ENCODE results near the gene MGAT5.
A peak's percentile ranks its signal among the peaks of the same experiment; 100 is the strongest.

MGAT5 gene

GRCh38 chr2:134489732-134490384 is 236.0 kb downstream of the MGAT5 start:
- DNase-seq, result no peak

- no peak for DNase-seq
Observed at GRCh38 chr2:134490559-134490958, 236.7 kb downstream of the MGAT5 start.

GRCh38 chr2:134491022-134491421 is 237.2 kb downstream of the MGAT5 start:
- DNase-seq, result no peak

- DNase-seq, result peak; percentile 94
Observed at GRCh38 chr2:134491771-134492441, 238.0 kb downstream of the MGAT5 start.

- DNase-seq, result no peak
Observed at GRCh38 chr2:134493797-134494196, 239.9 kb downstream of the MGAT5 start.

GRCh38 chr2:134498654-134499053 is 244.8 kb downstream of the MGAT5 start:
- DNase-seq, result no peak

GRCh38 chr2:134499307-134499926 is 245.5 kb downstream of the MGAT5 start:
- no peak for DNase-seq

GRCh38 chr2:134500211-134500935 is 246.5 kb downstream of the MGAT5 start:
- DNase-seq, result no peak

GRCh38 chr2:134501476-134502091 is 247.7 kb downstream of the MGAT5 start:
- DNase-seq, result no peak

- no peak for DNase-seq
Observed at GRCh38 chr2:134502104-134502503, 248.2 kb downstream of the MGAT5 start.
